Esophagus muscularis mucosa (tissue), 4 donors: ENCODE measurements around the gene WDR47. TPM values are rescaled to one million over a fixed set of nuclear protein-coding genes. Genes with fewer than 3 reads are reported as not detected.
"Not testable (repeated sequence)": the region's sequence is repeated elsewhere in the genome, so short reads cannot be mapped to it uniquely, and the experiment has no call there.

ENCODE experiments used
- DNase-seq: peaks from one replicate; pipeline ENCODE4 v3.0.0-alpha.2; 2017; ENCODE audit errors: extremely low spot score
- H3K27ac ChIP-seq, 4 donors: fragments of 200-600 bp; sonication (generic); replicated peaks in 1 of 4; 1 replicate in 3 of 4; 2 replicates in 1 of 4; pipeline ENCODE4 v1.5.1; 2016 to 2019; ENCODE audit warnings: mild to moderate bottlenecking in 1 of 4
- H3K27me3 ChIP-seq, 4 donors: fragments of 200-600 bp; sonication (generic); one replicate each; pipeline versions ENCODE4 v1.5.1 to v1.6.0; 2016 to 2019
- H3K36me3 ChIP-seq, 4 donors: fragments of 200-600 bp; sonication (generic); one replicate each; pipeline ENCODE4 v1.5.1; 2016 to 2019
- H3K4me1 ChIP-seq, 4 donors: fragments of 200-600 bp; sonication (generic); one replicate each; pipeline ENCODE4 v1.5.1; 2016 to 2019
- H3K4me3 ChIP-seq, 4 donors: fragments of 200-600 bp; sonication (generic); 1 replicate in 2 of 4; 2 replicates in 2 of 4; pipeline ENCODE4 v1.5.1; 2016 to 2019; ENCODE audit warnings: mild to moderate bottlenecking in 4 of 4, moderate library complexity in 1 of 4
- H3K9me3 ChIP-seq, 4 donors: fragments of 200-600 bp; sonication (generic); 1 replicate in 3 of 4; 2 replicates in 1 of 4; pipeline ENCODE4 v1.5.1; 2016 to 2019
- CTCF ChIP-seq, 3 experiments: fragments of 200-600 bp in 2 of 3; fragments of 450-650 bp in 1 of 3; sonication (generic) in 2 of 3; IDR thresholded peaks; one replicate each; pipeline ENCODE4 v1.5.1; 2017 to 2019; ENCODE audit warnings: antibody characterized with exemption in 3 of 3, mild to moderate bottlenecking in 2 of 3, moderate library complexity in 1 of 3
- EP300 ChIP-seq: sonication (generic); formaldehyde crosslinking; IDR thresholded peaks from one replicate; pipeline ENCODE4 v1.6.1; 2017; ENCODE audit warnings: antibody characterized with exemption
- POLR2A ChIP-seq: fragments of 450-650 bp; IDR thresholded peaks from one replicate; pipeline ENCODE4 v1.6.1; 2017; ENCODE audit warnings: antibody characterized with exemption, moderate library complexity, mild to moderate bottlenecking, low read depth
- POLR2AphosphoS5 ChIP-seq, 2 donors: sonication (generic); formaldehyde crosslinking; IDR thresholded peaks; one replicate each; pipeline ENCODE4 v1.6.1; 2017; ENCODE audit warnings: antibody characterized with exemption in 2 of 2
- WGBS: methylation state at CpG from one replicate; pipeline ENCODE4 v1.1.5; 2018; 5-methylcytosine and 5-hydroxymethylcytosine counted together
- intact Hi-C: fragments of 100-400 bp; cut with DNase I; formaldehyde crosslinking; loops from one replicate; pipeline ENCODE4 v1.15.1; 2023
- total RNA-seq, 4 donors: library from RNA; depleted of rRNA; stranded (reverse); fragments of >200 nt; gene quantifications; one replicate each; pipeline versions ENCODE4 v1.1.0 to v1.2.1, GENCODE V29; 2016

The WDR47 gene
- total RNA-seq, 4 donors from 2014 or later: 16.1 to 27.3 (median 18.1) TPM

- Histone ChIP-seq H3K9me3 (no peaks in the 10 kb centered on the region), H3K36me3 (peaks cover 16 to 66% (median 38%) of the 10 kb centered on the region in 4 donors)
These were observed 24.8 kb downstream of the WDR47 start for GRCh38 chr1:109017134-109017533.

GRCh38 chr1:109011335-109011734 is 30.6 kb downstream of the WDR47 start:
- DNase-seq: no peak
- Histone ChIP-seq H3K27ac (no peak overlapping the region), H3K27me3 (no peaks in the 10 kb centered on the region), H3K9me3 (no peaks in the 10 kb centered on the region), H3K4me3 (no peak overlapping the region), H3K4me1 (no peaks in the 10 kb centered on the region), H3K36me3 (peaks cover 4 to 84% (median 54%) of the 10 kb centered on the region in 4 donors)
- 75% methylated on average over 7 of the region's 7 CpGs for WGBS
- intact Hi-C loops: no loop called here
- TF ChIP-seq CTCF (IDR thresholded peaks at IDR 0.05): no peak

More at GRCh38 chr1:109017134-109017533, 24.8 kb downstream of the WDR47 start:
- WGBS: 100% methylated on average over 1 of the region's 1 CpG
- Histone ChIP-seq H3K27ac (no peak overlapping the region), H3K4me1 (no peaks in the 10 kb centered on the region), H3K27me3 (no peaks in the 10 kb centered on the region), H3K4me3 (no peak overlapping the region)
- DNase-seq: no peak
- intact Hi-C loops: no loop called here
- TF ChIP-seq EP300: no peak
- TF ChIP-seq CTCF (IDR thresholded peaks at IDR 0.05): no peak
- no peak for TF ChIP-seq POLR2A
- TF ChIP-seq POLR2AphosphoS5 (IDR thresholded peaks at IDR 0.05): no peak

- H3K4me3 ChIP-seq, DNase-seq, H3K27me3 ChIP-seq, H3K9me3 ChIP-seq, H3K4me1 ChIP-seq, H3K27ac ChIP-seq, intact Hi-C loops: not testable (repeated sequence)
- WGBS: 92% methylated on average over 3 of the region's 3 CpGs
- peaks cover 47 to 87% (median 60%) of the 10 kb centered on the region in 4 donors for H3K36me3 ChIP-seq
These were observed 45.3 kb downstream of the WDR47 start for GRCh38 chr1:108996622-108997021.

- no peak for TF ChIP-seq POLR2A
- TF ChIP-seq POLR2AphosphoS5 (IDR thresholded peaks at IDR 0.05): no peak
- no peak for TF ChIP-seq CTCF (IDR thresholded peaks at IDR 0.05)
- TF ChIP-seq EP300: no peak
- intact Hi-C loops: no loop called here
These were observed 58.8 kb downstream of the WDR47 start for GRCh38 chr1:108983114-108983513.

GRCh38 chr1:108976658-108977057 is 65.2 kb downstream of the WDR47 start:
- DNase-seq: no peak
- Histone ChIP-seq H3K4me1 (no peaks in the 10 kb centered on the region), H3K9me3 (no peaks in the 10 kb centered on the region), H3K27me3 (no peaks in the 10 kb centered on the region), H3K36me3 (peaks cover 13 to 90% (median 50%) of the 10 kb centered on the region in 4 donors), H3K4me3 (no peak overlapping the region), H3K27ac (no peak overlapping the region)
- TF ChIP-seq EP300: no peak
- 97% methylated on average over 4 of the region's 4 CpGs for WGBS
- intact Hi-C loops: no loop called here

More at GRCh38 chr1:108983114-108983513, 58.8 kb downstream of the WDR47 start:
- H3K4me1 ChIP-seq: no peaks in the 10 kb centered on the region
- no peak overlapping the region for H3K4me3 ChIP-seq
- peaks cover 11 to 87% (median 44%) of the 10 kb centered on the region in 4 donors for H3K36me3 ChIP-seq
- H3K27ac ChIP-seq: no peak overlapping the region
- H3K9me3 ChIP-seq: no peaks in the 10 kb centered on the region
- H3K27me3 ChIP-seq: no peaks in the 10 kb centered on the region
- DNase-seq: no peak
- 89% methylated on average over 4 of the region's 4 CpGs for WGBS

GRCh38 chr1:108972951-108973350 is 69.0 kb downstream of the WDR47 start:
- no peak for DNase-seq
- no peaks in the 10 kb centered on the region for H3K4me1 ChIP-seq
- TF ChIP-seq POLR2AphosphoS5 (IDR thresholded peaks at IDR 0.05) (no peak), EP300 (no peak), CTCF (IDR thresholded peaks at IDR 0.05) (no peak), POLR2A (no peak)
- H3K27ac ChIP-seq: no peak overlapping the region
- no peak overlapping the region for H3K4me3 ChIP-seq
- H3K9me3 ChIP-seq: no peaks in the 10 kb centered on the region
- 88% methylated on average over 1 of the region's 1 CpG for WGBS
- intact Hi-C loops: no loop called here
- H3K36me3 ChIP-seq: peaks cover 22 to 81% (median 48%) of the 10 kb centered on the region in 4 donors
- no peaks in the 10 kb centered on the region for H3K27me3 ChIP-seq
